NCI-H146 treated with DMSO at 0.1 percent for 48 hours (cell line): Measurements from ENCODE around the gene FANK1.

ENCODE experiments used
- DNase-seq: peaks from one replicate; lab custom pipeline; 2025; ENCODE audit not compliant: unreplicated experiment; lab: John Stamatoyannopoulos, UW

The FANK1 gene

GRCh38 chr10:126058507-126058906, 162.1 kb downstream of the FANK1 start:
- peak; percentile 44 for DNase-seq
